HG03139 (cell line): ENCODE data around the gene UBE2G2.

Experiments used
- ATAC-seq: cut with Tn5 transposase; IDR thresholded peaks from one replicate; pipeline ENCODE4 v1.9.1; 2021; ENCODE audit not compliant: unreplicated experiment

UBE2G2 gene

GRCh38 chr21:44732263-44732662, 69.4 kb downstream of the UBE2G2 start:
- ATAC-seq: no peak

- ATAC-seq: no peak
Measured at GRCh38 chr21:44730951-44731579, 70.6 kb downstream of the UBE2G2 start.

- ATAC-seq: no peak
Measured at GRCh38 chr21:44730028-44730395, 71.6 kb downstream of the UBE2G2 start.

GRCh38 chr21:44729336-44730027, 72.1 kb downstream of the UBE2G2 start:
- no peak for ATAC-seq

GRCh38 chr21:44728716-44729115, 72.9 kb downstream of the UBE2G2 start:
- no peak for ATAC-seq

GRCh38 chr21:44727757-44728156, 73.9 kb downstream of the UBE2G2 start:
- no peak for ATAC-seq

GRCh38 chr21:44727321-44727720, 74.3 kb downstream of the UBE2G2 start:
- ATAC-seq: no peak

GRCh38 chr21:44726826-44727225, 74.8 kb downstream of the UBE2G2 start:
- no peak for ATAC-seq

- no peak for ATAC-seq
Measured at GRCh38 chr21:44724926-44725325, 76.7 kb downstream of the UBE2G2 start.

- ATAC-seq: no peak
Measured at GRCh38 chr21:44724196-44724595, 77.4 kb downstream of the UBE2G2 start.

- no peak for ATAC-seq
Measured at GRCh38 chr21:44723177-44724131, 78.2 kb downstream of the UBE2G2 start.

GRCh38 chr21:44722731-44723130, 78.9 kb downstream of the UBE2G2 start:
- no peak for ATAC-seq

GRCh38 chr21:44720170-44720569, 81.5 kb downstream of the UBE2G2 start:
- no peak for ATAC-seq
